HS-5 (cell line): Measurements from ENCODE around the gene NDUFAF3.

Source experiments
- DNase-seq: peaks from one replicate; pipeline ENCODE4 v3.0.0-alpha.2; 2012; ENCODE audit warnings: low read depth

Gene NDUFAF3, protein sequence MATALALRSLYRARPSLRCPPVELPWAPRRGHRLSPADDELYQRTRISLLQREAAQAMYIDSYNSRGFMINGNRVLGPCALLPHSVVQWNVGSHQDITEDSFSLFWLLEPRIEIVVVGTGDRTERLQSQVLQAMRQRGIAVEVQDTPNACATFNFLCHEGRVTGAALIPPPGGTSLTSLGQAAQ

DNA sequence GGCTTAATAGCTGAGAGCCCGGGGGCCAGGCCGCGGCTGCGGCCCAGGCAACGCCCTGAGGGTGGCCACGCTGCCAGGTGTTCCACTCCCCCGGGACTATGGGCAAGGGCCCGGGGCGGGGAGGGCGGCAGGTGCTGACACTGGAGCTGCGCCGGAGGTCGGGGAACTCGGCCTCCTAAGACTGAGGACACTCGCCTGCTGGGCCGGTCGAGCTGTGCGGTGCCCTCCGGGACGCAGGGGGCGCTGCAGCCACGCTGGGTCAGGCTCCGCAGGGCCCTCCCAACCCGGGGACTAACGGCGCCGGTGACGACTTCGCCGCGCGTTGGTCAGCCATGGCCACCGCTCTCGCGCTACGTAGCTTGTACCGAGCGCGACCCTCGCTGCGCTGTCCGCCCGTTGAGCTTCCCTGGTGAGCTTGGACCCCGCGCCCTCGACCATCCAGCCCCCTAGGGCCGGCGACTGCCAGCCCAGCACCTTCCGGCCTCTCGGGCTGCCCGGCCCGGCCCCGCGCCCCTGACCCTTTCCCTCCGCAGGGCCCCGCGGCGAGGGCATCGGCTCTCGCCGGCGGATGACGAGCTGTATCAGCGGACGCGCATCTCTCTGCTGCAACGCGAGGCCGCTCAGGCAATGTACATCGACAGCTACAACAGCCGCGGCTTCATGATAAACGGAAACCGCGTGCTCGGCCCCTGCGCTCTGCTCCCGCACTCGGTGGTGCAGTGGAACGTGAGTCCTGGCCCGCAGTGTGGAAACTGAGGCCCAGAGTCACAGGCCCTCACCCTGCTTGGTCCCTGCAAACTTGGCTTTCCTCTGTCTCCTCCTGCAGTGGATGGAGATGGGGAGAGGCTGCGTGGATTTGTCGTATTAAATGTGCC lies at the start of gene NDUFAF3:
NDUFAF3 (plus strand) TSS at position 309 of the 875 bp plus-strand sequence; CDS start at position 333, 24 bp downstream.
- peak; percentile 65 for DNase-seq

DNA sequence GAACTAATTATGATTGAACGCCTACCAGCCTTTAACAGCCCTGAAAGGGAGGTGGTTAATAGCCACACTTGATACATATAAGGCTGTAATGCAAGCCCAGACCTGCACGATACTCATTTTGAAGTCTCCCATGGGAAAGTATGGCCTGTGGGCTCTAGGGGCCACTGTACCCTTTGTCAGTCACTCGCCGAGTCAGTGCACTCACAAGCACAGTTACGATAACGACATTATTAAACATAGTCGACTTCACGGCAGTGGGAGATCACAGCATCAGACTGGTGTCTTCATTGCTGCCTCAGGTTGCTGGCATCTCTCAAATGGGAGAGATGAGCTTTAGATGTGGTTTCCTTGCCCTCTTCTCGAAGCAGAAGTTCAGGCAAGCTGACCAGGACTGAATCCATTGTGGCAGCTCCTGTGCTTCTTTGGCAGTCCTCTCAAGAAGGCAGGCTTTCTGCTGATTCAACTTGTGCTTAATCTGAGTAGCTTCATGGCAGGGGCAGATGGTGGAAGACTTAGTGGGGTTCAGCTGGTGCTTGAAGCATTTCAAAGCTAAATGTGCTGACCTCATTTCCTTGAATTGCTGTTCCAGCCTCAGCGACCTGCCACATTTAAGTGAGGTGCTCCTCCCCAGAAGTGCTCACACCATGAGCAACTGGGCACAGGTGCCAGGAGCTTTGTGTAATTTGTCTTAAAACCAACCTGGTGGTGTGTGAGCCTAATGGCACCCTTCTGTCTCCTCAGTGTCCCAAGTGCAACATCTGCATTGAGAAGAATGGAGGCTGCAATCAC lies 47.7 kb upstream of the NDUFAF3 start:
- no peak for DNase-seq

DNA sequence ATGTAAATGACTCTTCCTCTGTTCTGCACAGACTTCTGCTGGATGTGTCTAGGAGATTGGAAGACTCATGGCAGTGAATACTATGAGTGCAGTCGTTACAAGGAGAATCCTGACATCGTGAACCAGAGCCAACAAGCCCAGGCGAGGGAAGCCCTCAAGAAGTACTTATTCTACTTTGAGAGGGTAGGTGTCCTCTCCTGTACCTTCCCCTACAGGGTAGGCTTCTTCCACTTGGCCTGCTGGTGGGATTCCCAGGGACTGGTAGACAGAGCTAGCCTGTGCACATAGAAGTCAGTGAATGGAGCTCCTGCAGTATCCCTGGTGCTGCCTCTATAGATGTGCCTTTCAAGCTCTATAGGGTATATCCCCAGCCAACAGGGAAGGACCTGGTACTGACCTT lies 42.5 kb upstream of the NDUFAF3 start:
- DNase-seq = no peak

DNA sequence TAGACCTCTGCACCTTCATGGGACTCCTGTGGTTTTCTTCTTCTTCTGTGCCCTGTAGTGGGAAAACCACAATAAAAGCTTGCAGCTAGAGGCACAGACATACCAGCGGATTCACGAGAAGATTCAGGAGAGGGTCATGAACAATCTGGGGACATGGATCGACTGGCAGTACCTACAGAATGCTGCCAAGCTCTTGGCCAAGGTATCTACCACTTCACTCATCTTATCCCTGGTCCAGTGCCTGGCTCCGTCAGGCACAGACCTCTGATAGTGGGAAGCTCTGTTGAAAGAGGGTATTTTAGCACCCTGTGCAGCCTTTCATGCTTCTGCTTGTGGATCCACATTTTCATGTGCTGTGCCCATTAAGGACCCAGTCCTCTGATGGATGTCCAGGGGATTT lies 41.6 kb upstream of the NDUFAF3 start:
- DNase-seq = no peak

DNA sequence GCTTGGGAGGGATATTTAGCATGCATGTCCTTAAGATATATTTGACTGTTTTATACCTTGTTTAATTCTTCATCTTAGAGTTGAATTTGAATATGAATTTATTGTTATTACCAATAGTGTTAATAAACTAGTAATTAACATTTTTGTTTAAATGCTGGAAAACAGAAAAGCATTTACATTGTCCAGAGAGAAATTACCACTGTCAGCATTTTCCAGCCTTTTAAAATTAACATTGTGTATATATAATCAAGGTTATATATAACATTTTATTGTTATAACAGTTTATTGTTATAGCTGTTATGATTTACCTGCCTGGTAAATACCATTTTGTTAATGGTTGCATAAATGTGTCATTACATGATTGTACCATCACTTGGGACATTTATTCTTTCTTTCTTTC lies 39.9 kb upstream of the NDUFAF3 start:
- DNase-seq = no peak

DNA sequence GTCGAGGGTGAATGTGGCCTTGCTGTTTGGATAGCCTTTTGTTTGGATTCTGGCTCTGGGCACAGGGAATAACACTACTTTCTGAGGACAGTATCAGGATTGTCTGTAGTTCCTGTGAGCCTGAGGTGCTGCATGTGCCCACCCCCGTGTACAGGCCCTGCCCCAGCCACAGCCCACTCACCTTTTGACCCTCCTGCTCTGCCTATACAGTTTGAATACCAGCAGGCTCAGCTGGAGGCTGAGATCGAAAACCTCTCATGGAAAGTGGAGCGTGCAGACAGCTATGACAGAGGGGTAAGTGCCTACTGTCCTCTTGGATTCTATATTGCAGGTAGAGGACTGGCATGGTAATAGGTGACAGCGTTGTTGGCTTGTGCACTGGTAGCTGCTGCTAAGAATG lies 39.2 kb upstream of the NDUFAF3 start:
- DNase-seq = no peak

DNA sequence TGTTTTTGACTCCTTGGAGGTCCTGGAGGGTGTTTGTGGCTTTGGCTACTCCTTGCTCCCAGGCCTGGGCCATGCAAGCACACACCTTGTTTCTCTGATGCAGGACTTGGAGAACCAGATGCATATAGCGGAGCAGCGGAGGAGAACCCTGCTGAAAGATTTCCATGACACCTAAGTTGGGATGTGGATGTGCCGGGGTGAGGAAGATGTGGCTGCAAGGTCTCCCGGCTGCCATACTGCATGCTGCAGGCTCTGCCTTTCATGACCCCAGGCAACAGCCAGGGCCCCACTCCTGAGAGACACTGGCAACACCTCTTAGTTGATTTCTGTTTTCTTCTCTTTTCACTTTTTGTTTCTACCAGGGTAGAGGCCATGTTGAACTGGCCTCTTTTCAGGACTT lies 38.8 kb upstream of the NDUFAF3 start:
- DNase-seq = no peak

DNA sequence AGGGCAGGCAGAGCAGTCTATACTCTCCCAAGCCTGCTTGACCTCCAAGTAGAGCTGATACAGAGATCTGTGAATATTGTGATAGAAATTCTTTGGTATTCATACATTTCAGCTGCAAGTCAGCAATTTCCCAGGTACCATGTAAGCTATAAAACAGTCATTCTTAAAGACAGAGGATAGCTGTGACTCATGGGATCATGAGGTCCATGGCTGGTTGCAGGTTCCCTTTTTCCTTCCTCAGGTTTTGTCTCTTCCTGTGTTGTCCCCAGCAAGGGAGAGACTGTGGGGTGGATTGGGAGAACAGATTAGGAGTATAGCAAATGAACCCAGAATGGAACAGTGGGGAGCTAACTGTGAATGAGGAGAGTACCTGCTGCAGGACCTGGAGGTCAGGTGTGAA lies 37.3 kb upstream of the NDUFAF3 start:
- no peak for DNase-seq

DNA sequence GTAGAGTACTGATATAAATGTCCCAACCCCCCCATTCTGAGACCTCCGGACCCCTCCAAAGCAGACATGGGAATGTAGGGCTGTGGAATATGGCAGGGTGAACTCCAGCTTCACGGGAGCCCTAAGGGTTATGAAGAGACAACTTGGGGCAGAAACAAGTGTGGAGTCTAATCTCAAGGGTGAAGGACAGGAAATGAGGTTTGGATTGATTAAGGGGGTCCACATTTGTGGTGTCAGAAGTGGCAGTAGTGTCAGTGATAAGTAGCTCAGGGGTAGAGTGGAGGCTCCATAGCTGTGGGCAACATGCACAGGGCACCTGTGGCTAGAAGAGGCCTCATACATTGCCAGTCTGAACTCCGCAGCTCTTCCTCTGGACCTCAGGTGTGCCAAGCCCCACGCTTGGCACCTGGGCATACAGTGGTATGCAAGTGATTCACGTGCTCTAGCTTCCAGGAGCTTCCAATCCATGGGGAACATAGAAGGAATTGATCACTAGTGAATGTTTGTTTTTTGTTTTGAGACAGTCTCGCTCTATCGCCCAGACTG lies 36.0 kb upstream of the NDUFAF3 start:
- no peak for DNase-seq

DNA sequence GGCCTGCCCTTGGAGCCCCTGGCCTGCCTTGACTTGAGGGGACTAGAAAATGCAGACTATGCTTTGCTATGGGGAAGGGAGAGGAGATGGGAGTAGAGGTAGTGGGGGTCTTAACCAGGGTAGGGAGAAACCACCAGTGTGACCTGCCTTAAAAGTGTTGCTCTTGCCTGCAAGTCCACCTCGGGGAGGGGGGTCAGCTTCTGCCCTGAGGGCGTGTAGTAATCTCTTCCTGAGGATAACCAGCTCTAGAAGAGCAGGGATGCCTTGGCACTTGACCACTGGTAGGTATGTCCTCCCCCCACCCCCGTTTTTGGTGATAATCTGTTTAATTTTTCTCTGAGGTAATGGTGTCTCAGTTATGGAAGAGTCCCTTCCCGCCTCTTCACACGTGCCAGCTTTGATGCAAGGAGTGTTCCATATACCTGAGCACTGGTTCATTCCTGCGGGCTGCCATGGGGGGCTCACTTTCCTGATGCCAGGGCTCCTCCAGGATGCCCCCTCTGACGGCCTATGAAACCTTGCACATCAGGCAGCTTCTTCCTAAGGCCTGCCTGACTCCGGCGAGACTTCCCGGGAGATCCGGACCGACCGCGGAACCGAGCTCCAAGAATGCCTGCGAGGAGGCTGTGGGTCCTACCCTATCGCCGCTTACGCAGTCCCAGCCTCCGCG lies 32.7 kb upstream of the NDUFAF3 start:
- DNase-seq = no peak

DNA sequence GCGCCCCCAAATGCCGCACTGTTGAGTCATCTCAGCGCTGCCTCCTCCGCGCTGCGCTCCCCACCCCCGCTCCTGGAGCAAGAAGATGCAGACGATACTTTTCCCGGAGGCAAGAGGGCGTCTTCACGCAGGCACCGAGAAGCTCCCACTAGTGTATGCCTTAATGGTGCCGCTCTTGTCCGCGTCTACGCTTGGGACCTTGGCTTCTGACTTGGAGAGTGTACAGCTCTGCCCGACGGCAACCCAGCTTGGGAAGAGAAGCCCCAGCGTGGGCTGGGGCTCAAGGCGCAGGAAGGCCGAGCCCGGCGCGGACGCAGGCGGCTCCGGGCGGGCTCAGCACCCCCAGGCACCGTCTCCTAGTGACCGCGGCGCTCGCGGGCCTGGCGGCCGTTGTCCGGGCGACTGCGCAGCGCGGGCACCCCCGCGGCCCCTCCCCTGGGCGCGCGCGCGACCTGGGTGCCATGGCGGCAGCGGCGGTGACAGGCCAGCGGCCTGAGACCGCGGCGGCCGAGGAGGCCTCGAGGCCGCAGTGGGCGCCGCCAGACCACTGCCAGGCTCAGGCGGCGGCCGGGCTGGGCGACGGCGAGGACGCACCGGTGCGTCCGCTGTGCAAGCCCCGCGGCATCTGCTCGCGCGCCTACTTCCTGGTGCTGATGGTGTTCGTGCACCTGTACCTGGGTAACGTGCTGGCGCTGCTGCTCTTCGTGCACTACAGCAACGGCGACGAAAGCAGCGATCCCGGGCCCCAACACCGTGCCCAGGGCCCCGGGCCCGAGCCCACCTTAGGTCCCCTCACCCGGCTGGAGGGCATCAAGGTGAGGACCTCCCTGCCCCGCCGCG lies 31.9 kb upstream of the NDUFAF3 start, which contains the start of gene P4HTM:
P4HTM (plus strand) TSS at position 446 of the 840 bp plus-strand sequence; CDS start at position 462, 16 bp downstream.
- peak; percentile 84 for DNase-seq

DNA sequence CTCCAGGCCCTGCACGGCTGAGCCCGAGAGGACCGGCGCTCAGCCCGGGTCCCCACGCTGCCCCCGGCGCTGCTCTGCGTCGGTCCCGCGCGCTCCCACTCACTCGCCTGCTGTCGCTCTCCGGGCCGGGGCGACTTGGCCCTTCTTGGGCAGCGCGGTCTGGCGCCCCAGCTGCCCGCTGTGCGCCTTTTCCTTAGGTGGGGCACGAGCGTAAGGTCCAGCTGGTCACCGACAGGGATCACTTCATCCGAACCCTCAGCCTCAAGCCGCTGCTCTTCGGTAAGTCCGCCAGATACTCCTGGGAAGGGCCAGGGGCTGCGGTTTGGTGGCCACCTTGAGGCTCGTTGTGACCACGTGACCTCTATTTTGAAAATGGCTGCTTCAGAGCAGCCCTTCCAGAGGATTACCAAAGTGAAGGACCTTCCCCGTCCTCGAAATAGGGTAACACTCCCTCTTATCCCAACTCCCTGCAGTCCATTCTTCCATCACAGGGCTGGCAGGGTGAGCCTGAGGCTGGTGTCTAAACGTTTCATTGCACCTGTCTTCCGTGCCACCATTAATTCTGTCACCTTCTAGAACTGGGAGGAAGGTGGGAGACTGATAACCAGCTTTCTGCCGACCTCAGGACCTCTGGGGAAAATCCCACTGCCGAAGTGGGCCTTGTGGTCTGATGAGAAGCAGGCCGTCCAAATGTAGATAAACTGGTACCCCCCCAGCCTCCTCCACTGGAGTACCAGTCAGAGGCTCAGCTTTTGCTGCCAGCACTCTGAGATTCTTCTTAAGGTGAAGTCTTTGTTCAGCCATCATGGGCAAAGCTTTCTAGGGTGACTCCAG lies 31.1 kb upstream of the NDUFAF3 start:
- no peak for DNase-seq

DNA sequence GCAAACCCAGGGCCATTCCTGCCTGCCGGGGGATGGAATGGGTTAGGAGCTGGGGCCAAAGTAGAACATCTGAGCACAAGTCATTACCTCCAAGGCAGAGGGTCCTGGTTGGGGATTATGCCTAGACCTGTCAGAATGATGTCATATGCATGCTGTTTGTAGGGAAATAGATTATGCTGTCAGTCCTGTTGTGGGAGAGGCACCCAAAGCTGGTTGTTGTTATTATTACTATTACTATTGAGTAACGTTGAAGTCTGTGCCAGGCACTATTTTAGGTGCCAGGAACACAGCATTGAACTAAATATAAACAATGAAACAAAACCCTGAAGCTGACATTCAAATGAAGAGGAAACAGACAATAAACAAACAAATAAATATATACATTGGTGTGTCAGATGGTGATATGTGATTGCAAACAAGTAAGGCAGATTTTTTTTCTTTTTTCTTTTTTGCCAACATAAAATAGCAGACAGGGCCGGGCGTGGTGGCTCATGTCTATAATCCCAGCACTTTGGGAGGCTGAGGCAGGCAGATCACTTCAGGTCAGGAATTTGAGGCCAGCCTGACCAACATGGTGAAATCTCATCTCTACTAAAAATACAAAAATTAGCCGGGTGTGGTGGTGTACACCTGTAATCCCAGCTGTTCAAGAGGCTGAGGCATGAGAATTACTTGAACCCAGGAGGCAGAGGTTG lies 29.9 kb upstream of the NDUFAF3 start:
- no peak for DNase-seq

DNA sequence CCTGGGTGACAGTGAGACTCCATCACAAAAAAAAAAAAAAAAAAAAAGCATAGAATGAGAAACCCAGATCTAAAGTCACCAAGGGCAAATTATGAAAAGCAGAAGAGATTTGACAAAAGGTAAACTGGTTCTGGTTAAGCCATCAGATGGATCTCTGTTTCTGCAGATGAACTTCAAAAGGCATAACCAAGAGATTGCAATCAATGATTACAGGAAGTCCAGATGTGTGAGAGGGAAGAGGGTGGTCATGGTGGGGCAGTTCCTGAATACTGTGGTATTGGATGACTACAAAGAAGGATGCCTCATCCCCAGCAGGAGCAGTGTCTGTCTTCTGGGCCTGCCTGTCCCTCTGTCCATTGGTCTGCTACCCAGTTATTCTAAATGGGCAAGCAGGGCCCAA lies 28.1 kb upstream of the NDUFAF3 start:
- DNase-seq = no peak

DNA sequence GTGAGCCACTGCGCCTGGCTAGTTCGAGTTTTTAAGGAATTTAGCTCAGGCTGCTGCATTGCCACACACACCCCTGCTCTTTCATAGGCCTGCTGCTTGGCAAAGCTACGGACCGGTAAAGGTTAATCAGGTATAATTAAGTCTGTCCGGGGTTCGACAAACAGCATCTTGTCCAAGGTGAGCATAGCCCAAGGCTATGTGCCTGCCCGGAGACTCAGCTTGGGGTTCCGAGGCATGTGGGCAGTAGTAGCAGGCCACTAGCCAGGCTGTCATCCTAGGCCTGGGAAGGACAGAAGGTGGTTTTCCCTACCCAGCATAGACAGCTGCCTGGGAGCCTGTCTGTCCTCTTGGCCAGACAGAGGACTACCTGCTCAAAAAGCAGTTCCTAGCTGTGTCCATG lies 25.3 kb upstream of the NDUFAF3 start:
- no peak for DNase-seq

DNA sequence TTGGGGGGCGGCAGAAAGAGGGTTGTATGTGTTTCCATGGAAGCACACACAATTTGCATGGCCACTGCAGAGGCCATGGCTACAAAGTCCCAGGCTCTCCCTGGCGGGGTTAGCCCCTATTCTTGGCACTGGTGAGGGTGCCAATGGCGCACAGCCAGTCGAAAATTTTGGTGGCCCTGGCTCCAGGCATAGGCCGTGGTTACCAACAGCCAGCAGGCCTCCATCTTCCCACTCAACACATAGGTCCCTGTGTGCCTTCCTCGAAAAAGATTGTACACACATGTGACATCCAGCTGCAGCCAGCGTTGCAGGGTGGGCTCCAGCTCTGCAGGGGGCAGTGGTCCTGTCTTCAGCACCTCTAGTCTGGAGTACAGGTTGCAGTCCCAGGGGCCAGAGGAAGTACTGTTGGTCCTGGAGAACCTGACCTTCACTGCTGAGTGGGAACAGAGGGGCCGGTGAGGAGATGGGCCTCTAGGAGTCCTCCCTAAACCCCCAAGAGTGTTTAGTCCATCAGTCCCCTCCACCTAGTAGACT lies 24.8 kb upstream of the NDUFAF3 start:
- no peak for DNase-seq

DNA sequence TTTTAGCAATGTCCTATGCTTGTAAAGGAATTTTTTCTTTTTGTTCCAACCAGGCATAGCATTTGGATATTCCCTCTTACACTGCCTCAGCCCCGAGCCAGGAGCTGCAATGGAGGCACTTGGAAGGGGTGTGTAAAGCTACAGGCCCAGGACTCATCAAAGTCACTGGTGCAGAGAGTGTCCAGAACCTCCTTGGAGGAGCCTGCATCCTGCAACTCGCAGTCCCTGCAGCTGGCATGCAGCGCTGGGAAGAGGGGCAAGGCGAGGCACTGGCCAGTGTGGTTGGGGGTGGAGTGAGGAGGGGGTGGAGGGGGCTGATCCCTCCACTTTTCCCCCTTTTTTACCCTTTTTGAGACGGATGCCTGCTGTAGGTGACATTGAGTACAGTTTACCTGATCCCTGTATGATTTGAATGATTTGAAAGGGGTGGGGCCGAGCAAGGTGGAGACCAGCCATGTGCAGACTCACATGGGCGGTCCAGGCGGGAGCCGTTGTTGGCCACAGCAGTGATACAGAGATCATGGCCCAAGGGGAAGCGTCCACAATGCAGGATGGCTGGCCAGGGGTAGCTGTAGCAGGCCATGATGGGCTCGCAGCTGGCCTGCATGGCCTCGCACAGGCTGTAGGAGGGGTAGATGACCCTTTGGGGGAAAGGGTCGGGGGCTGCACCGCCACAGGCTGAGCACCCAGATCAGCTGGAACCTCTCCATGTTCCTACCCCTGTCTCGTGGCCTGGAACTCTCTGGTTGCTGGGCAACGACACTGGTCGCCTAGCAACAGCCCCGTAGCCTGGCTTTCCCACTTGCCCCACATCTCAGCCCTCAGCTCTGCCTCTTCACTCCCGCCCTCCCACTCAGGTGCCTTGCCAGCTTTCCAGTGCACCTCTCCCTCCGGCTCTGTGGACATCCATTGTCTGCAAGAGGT lies 23.9 kb upstream of the NDUFAF3 start:
- DNase-seq = no peak
